Activated T-helper 9 cell treated with anti-CD3 and anti-CD28 coated beads, Interleukin-2, amount 50 U/mL, for 16 hours (primary cell): ENCODE data around the gene WWTR1.

Experiments used
- DNase-seq: peaks from one replicate; pipeline ENCODE4 v3.0.0-alpha.2; 2020; ENCODE audit warnings: low read depth

Gene WWTR1

DNA sequence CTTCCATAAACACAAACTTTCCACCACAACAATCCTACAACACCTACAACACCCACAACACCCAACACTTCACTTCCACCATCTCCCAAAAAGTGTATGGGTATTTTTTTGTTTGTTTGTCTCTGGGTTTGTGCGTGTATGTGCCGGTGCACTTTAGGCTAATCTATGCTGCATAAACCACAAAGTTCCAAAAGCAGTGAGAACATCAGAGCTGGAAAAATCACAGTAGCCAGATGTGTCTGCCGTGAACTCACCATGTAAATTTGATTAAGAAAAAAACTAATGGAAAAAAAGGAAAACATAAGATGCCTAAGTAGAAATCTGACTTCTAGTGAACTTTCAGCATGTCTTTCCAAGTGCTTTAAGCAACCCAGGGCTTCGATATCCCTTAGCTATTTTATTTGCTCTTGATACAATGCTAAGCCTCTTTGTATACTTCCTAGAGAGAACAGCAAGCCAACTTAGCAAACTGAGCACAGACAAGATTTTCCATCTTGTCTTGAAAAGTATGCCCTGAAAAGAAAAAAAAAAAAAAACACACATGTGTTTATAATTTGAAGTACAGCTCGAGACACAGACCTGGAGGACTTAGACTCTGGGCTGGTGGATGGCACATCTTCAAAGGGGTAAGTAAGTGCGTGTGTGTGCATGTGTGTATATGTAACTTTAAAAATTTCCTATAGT is 91.4 kb downstream of the WWTR1 start:
- DNase-seq = no peak

DNA sequence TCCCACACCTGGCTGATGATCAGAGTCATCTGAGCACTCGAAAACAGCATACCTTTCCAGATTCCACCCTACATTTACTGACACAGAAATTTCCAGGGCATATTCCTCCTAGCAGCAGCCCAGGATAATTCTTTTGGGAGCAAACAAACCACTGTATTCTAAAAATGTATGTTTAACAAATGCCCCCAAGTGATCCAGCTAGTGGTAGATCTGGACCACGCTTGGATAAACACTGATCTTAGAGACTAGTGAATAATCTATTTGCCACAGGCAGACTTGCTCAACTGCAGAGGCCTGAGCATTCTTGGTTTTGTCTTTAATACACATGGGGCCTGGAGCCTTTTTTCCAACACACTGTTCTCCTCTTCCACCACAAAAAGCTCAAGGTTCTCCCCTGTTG is 93.7 kb downstream of the WWTR1 start:
- DNase-seq = no peak

DNA sequence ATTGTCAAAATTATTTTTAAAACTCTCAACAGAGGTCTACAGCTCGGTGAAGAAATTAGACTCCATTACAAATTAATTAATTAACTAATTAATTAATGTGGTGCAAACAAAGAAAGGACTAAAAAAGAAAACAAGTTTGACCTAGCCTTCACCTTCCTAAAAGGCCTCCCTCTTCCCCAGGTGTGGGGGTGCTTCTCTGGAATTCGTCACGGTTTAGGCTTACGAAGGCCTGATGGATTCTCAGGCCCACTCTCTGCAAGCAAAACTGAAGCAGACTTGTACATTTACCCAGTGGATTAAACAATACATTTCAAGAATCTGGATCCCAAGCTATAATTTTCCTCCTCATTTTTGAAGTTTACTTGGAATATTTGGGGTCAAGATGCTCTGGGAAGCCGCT is 94.7 kb downstream of the WWTR1 start:
- DNase-seq = no peak

DNA sequence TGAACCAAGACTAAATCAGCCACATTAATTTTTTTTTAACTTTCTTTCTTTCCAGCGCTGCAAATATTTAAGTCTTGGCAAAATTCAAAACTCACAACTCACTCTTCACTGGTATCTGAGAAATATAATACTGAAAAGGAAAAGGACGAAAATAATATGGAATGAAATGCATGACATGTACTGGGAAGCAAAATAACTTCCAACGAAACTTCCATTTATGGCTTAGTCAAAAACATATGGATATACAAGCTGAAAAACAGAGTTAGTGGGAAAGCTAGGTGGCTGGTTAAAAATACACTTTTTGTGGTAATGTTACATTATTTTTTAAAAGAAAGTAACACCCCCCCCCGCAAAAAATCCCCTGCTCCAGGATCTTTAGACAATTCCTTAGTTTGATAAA is 97.2 kb downstream of the WWTR1 start:
- no peak for DNase-seq

DNA sequence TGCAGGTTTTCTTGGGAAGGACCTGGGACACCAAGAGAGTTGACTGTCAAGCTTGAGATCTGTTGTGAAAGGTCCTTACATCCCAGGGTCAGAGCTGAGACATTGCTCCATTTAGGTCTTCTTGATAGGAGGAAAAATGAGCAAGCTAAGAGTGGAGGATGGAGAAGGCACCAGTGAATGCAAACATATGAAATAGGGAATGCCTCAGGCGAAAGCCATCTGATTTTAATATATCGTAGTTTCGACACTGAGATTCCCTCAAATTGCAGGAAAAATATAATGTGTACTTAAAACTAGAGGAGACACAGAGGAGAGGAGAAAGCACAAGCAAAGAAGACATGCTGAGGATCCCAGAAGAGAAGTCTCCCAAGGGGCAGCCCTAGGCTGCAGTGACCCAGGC is 97.8 kb downstream of the WWTR1 start:
- no peak for DNase-seq

DNA sequence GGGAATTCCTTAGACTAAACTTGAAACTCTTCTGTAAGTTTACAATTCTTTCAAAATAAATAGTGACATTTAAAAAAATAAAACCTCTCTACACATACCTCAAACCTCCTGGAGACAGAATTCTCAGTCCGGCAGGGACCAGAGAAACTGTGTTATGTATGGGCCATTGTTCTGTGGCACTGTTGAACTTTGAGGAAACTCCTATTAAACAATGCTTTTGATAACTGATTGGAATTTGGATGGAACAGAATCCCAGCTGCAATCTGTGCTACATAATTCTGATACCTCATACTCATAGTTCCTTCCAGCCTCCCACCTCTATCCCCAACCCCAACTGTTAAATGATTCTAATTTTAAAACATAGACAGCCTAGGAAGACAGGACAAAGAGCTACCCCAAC is 98.3 kb downstream of the WWTR1 start:
- no peak for DNase-seq

DNA sequence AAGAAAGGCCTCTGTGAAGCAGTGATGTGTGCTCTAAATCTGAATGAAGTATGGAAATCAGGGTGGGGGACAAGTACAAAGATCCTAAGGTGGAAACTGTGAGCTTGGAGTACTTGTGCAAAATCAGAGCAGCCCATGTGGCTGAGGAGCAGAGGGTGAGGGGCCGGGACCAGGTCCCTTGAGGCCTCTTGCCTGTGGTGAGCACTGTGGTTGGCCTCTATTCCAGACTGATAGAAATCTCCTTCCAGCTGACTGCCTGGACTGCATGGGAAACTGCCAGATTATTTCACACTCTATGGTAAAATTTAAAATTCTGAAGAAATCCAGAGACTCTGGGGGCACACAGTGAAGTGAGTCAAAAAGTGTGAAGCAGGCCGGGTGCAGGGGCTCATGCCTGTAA is 101.9 kb downstream of the WWTR1 start:
- no peak for DNase-seq

DNA sequence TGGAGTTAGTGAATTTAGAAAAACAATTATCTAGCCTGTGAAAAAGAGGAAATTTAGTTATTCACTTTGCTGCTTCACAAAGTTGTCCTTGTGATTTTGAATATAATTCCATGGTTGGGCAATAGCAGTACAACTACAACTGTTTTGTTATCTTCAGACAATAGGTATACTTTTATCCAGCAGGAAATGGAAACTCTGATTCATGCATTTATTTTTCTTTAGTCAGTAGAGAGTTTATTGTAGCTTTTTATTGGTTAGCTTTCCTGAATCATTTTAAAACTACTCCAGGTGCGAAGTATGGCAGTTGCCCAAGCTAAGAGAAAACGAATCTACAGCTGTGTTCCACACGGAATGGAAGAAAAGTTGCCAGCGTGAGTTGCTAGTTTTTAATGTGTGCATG is 103.0 kb downstream of the WWTR1 start:
- DNase-seq = no peak

DNA sequence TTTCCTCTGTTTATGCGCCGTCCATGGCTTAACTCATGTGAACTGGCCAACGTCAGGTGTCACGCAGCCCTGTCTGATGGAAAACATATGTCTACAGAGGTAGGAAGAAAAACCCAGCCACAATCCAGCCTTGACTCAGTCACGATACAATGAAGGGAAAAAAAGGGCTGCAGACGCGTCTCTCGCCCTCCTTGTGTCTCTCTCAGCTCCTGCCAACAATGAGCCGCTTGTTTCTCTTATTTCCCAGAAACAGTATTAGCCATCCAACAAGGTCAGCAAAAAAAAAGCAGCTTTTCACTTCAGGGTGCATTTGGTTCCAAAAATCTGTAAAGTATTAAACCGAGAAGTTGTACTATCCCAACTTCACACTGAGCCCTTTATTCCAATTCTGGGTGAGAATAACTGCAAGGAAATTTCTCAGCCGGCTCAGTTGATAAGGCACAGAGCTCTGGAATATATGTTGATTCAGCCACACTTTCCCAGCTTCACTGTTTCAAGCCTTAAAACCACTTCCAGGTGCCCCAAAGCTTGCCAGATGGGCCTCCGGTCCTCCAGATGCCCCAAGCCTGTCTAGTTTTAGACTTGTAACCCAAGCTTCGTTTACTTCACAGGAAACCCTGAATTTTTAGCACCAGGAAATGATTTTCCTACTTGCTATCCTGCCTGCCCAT is 103.9 kb downstream of the WWTR1 start:
- no peak for DNase-seq

DNA sequence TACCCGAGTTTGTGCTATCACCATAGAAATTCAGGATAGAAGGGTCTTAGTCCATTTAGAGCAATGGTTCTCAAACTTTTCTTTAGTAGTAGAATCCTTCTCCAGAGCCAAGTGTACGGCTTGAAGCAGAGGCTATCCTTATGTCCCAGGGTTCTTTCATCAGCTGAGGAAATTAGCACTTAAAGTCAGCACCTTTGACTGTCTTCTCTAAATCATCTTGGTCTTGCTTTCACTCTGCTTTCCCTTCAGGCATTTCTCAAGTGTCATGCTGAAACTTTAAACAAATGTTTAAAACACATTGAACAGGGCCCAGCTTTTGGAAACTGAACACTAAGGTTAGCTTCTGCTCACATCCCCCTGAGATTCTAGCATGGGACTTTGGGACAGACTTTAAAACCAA is 105.1 kb downstream of the WWTR1 start:
- no peak for DNase-seq

DNA sequence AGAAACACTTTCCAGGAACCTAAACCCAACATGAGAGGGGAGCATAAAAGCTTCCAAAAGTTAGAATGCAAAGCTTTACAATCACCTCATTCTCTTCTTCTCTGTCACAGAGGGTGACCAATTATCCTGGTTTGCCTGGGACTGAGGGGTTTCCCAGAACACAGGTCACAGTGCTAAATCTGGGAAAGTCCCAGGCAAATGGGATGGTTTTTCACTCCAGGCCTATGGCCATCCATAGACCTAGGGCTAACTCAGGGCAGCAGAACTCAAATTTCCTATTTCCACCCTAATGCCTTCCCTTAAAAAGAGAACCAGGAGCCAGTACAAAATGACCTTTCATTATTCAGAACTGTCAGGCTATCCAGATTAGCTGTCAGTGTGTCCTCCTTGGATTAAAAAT is 106.3 kb downstream of the WWTR1 start:
- DNase-seq = no peak

DNA sequence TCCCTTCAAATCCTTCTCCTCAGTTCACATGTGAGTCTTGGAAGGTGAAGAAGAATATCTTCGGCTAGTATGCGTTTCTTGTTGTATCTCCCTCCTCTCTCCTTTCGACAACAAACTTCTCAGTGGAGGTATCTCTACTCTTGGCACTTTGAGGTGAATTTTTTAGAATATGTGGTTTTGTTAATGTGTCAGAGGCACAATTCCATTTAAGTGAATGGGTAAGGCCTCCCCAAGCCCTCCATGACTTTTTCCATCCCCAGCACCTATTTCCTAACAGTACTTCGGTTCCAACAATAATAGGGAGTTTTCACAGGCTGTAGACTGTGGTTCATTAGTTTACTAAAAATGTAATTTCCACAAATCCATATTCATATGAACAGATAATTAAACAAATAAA is 109.2 kb downstream of the WWTR1 start:
- DNase-seq = no peak

DNA sequence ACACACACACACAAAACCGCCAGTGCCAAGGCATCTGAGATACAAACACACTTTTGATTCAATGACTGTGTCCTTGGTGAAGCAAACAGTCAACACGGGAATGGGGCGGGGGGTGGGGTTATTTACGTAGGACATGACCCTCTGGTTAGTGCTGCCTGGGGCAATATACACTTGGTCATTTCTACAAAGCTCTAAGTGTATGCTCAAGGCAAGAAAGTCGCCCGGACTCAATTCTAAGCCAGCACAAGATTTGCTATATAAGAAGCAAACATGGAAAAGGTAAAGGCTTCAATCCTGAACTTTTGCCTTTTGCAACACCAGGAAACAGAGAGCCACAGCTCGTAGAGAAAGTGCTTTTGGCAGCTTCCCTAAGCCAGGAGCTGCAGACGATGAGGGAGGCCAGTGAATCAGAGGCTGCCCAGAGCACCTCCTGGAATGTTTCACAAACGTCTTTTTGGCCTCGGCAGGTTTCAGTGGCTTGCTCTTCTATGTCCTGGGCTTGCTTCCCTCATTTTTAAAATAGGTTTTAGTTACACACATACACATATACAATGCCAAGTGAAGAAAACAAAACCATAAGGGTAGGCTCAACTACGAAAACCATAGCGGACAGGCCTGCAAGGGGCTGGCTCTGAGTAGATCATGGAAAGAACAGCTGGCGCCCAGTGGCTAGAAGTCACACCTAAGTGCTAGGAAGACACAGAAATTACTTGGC is 109.7 kb downstream of the WWTR1 start:
- no peak for DNase-seq

DNA sequence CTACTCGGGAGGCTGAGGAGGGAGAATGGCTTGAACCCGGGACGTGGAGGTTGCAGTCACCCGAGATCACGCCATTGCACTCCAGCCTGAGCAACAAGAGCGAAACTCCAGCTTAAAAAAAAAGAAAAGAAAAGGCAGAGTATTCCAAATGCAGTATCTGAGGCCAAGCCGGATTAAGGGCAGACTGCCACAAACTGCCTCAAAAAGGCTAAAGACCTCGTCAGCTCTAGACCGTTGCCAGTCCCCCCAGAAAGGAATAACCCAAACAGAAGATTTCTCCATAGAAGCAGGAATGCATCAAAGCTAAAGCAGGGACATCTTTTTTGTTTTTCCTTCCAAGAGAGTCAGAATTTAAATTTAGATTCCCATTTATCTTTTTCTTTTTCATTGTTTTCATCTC is 110.4 kb downstream of the WWTR1 start:
- no peak for DNase-seq

DNA sequence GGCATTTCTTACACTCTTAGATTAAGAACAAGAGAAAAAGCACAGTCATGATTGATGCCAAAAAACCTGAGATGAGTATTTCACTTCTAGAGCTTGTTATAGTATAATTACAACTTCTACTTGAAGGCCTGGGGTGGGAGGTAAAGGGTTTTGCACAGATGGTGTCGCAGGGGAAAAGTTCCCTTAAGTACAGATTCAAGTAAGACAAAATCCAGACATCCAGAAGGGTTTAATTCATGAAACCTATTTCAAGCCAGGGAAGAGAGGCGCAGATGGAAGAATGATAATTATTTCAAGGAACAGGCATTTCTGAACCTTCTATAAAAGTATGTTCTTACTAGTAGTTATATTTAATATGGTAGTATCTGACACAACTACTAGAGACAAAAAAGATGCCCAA is 112.8 kb downstream of the WWTR1 start:
- DNase-seq = no peak

DNA sequence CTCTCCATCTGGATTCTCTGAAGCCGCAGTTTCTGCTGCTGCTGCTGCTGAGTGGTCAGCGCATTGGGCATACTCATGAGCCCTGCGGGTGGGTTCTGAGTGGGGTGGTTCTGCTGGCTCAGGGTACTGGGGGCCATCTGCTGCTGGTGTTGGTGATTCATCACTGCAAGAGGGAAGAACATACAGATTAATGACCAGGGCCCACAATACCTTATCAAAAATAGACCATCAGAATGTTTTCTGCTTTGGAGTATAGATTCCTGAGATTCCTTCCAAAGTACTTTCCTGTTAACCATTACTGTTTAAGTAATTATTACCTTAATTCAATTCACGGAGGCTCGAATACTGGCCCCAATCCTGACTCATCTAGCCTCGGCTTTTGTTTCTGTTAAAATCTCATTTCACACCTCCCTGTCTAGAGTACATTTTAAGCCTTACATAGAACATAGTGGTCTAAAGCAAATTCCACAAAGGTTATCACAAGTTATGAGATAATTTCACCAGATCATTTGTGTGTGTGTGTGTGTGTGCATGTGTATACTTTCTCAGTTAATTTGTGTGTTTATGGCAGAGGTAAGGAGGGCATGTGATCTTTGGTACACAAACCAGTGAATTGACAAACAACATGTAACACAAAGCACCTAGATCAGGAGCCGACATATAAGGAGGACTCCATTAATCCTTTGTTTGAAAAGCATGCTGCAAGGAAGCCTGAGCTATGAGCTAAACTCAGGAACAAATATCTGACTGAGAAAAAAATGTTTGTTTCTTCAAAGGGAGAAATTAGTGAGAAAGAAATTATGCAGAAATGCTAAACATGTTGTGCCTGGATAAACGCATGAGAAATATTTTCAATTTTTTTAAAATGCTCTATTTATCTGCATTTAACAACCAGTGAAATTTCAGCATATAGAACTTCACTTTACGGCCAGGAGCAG is 115.2 kb downstream of the WWTR1 start:
- no peak for DNase-seq

DNA sequence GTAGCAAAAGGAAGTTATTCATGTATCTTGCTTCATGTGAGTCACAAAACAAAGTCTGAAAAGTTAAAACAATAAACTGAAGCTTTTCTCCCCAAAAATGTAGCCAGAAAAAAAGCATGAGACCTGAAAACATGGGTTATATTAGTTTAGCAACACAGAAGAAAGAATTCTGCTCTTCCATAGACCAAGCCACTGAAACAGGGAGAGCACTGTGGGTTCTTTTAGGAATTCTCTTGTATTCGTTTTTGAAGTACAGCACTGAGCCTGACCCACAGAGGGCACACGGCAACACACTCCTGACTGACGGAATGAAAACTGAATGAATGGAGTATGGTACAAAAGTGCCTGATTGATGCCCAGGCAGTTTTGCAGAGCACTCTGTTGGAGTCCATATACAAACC is 116.7 kb downstream of the WWTR1 start:
- DNase-seq = no peak

DNA sequence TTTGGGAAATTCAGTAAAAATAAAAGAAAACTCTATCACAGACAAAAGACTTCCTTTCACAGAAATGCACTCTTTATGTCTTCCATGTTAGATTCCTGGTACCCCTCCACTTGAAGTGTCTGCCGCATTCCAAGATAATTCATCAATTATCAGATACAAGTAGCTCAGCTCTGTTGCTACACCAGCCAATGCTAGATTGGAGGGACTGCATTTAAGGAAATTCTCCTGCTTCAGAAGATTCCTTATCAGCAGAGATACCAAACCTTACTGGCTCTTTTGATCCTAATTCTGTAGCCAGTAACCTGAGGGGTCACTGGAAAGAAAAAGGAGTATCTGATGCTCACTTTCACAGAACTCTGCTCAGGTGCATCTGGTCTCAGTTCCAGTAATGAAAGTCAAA is 119.5 kb downstream of the WWTR1 start:
- no peak for DNase-seq

DNA sequence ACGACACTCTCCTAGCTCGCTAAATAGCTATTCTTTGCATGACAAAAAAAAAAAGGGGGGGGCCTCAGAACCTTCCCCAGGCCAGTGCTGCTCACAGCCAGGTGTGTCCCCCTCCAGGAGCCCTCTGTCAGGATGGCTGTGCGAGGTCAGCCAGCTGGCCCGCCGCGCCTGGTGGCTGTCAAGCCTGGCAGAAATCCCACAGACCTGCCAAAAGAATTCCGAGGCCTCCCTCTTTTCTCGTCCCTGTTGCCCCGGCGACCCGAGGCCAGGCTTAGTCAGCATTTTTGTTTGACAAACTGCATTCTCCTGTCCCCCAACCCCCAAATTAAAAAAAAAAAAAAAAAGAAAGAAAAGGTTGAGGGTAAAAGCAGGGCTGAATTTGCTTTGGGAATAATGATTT is 121.4 kb downstream of the WWTR1 start:
- DNase-seq = no peak

DNA sequence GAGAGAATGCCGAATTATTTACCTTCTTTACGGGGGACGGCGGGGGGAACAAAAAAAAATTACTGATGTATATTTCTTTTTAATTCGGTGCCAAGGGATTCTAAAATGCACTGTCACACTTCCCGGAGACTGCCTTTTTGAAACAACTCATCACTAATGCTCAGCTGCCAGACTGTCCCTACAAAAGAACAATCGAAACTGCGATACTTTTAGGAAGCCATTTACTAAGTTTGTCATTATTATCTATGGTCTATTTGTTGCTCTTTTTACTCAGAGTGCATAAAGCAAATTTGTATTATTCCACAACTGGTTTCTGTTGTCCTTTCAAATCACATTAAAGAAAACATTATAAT is 122.5 kb downstream of the WWTR1 start:
- no peak for DNase-seq

DNA sequence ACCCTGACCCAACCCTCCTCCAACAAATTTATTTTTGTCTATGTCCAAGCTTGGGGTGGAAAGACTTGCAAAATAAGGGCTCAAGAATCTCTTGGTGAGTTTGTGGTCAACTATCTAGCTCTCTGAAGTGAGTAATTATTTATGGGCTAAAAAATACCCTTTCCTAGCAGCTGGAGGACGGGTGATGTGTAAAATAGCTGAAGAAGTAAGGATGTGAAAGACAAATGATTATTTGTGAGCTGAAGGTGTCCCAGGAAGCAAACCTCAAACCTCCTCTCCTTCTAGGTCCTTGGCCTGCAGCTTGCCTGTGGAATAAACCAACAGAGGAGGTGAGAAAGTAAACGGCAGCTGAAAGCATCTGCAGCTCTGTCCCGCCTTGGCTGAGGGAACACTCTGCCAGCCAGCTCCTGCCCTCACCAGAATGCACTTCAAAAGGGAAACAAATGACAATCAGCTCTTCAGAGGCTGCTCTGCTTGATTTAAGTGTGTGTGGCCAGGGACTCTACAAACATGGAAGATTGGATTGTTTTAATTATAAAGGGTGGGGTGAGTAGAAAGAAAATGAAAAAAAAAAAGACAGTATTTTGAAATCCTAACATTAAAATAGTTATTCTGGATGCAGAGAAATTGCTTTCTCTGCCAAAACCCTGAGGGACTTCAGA is 123.0 kb downstream of the WWTR1 start:
- DNase-seq = no peak

DNA sequence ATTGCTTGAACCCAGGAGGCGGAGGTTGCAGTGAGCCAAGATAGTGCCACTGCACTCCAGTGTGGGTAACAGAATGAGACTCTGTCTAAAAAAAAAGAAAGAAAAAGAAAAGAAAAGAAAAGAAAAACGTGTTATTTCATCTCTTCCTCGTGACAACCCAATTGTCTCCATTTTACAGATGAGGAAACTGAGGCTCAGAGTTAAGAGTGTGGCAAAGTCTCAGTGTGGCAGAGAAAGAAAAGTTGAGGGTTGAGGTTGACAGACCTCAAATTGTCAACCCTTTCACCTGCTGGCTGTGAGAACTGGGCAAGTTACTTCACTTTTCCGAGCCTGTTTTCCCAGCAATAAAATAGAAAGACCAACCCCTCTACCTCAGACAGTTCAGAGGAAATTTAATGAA is 123.7 kb downstream of the WWTR1 start:
- no peak for DNase-seq
